Activated T-helper 2 cell treated with anti-CD3 and anti-CD28 coated beads, Interferon-gamma antibody, Interleukin-2, Interleukin-4, amounts not matched to agents 10 μg/mL and 5 μg/mL and 100 μg/mL, durations not matched to agents 14 hours and 24 hours and 36 hours (primary cell): Measurements from ENCODE around the gene C15orf62. TPM values are rescaled to one million over a fixed set of nuclear protein-coding genes. Genes with fewer than 3 reads are reported as not detected.

Experiments used
- DNase-seq: peaks from one replicate; pipeline ENCODE4 v3.0.0; 2021; ENCODE audit warnings: low spot score
- H3K27ac Mint-ChIP-seq: one replicate; pipeline ENCODE4 v1.8.0; 2021; ENCODE audit warnings: mixed read lengths
- H3K27me3 Mint-ChIP-seq: one replicate; pipeline ENCODE4 v1.8.0; 2021; ENCODE audit warnings: low read depth, mixed read lengths
- H3K36me3 Mint-ChIP-seq: one replicate; pipeline ENCODE4 v1.8.0; 2021; ENCODE audit warnings: low read depth, mixed read lengths
- H3K4me1 Mint-ChIP-seq: one replicate; pipeline ENCODE4 v1.8.0; 2021; ENCODE audit warnings: low read depth, mixed read lengths
- H3K4me3 Mint-ChIP-seq: one replicate; pipeline ENCODE4 v1.8.0; 2021; ENCODE audit warnings: low read depth, mild to moderate bottlenecking, moderate library complexity, mixed read lengths
- H3K9me3 Mint-ChIP-seq: one replicate; pipeline ENCODE4 v1.8.0; 2021; ENCODE audit warnings: mixed read lengths
- intact Hi-C: fragments of 100-400 bp; cut with micrococcal nuclease; formaldehyde crosslinking; loops from one replicate; pipeline ENCODE4 v1.15.1; 2023
- total RNA-seq: library from RNA; stranded (reverse); gene quantifications from 2 replicates; pipeline ENCODE4 v1.2.3, GENCODE V29; 2022

Gene C15orf62
- total RNA-seq, 1 donor from 2014 or later: 0.48 TPM

DNA sequence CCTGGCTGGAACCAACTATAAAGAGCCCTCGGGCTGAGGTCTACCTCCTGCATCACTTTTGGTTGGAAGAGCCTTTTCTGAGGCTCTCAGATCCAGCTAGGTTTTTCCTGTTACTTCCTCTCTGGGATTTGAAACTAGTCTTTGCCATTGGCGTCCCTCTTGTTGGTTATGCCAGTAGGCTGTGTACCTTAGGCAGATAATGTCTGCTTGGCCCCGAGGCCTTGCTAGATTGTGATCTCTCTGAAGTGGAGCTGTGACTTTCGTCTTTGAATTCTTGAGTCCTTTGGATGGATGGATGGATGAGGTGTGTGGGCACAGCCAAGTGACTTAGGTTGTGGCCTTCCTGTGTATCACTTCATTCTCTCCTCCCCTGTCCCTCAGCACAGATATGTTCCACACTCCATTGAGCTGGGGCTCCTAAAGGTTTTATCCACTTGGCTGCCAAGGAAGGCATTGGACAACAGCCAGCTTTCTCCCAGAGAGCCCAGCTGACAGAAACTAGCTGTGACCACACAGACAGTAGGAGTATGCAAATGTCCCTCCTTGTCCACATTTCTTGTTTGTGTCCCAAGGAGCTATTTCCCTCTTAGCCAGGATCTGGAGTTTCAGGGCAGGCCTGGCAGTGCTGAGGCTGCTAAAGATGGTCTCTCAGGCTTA lies 45.4 kb downstream of the C15orf62 start:
- Mint-ChIP-seq H3K27ac (no peak overlapping the region), H3K4me1 (no peaks in the 10 kb centered on the region), H3K4me3 (no peak overlapping the region), H3K27me3 (no peaks in the 10 kb centered on the region), H3K9me3 (no peaks in the 10 kb centered on the region), H3K36me3 (peaks cover 27% of the 10 kb centered on the region)
- no peak for DNase-seq
- intact Hi-C loops: no loop called here

DNA sequence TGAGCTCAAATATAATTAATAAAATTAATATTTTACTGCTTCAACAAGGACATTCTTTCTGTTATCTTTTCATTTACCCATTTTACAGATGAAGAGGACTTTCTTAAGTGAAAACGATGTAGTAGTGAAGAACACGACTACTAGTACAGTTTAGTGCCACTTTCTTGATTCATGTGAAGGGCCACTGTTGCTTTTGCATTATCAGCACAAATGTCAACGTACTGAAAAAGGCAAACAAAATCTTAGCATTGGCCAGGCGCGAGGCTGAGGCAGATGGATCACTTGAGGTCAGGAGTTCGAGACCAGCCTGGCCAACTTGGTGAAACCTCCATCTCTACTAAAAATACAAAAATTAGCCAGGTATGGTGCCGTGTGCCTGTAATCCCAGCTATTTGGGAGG lies 49.3 kb downstream of the C15orf62 start:
- no peak overlapping the region for H3K27ac Mint-ChIP-seq
- peaks cover 3% of the 10 kb centered on the region for H3K36me3 Mint-ChIP-seq
- H3K9me3 Mint-ChIP-seq: no peaks in the 10 kb centered on the region
- no peak overlapping the region for H3K4me3 Mint-ChIP-seq
- intact Hi-C loops: no loop called here
- no peak for DNase-seq
- no peaks in the 10 kb centered on the region for H3K4me1 Mint-ChIP-seq
- H3K27me3 Mint-ChIP-seq: peaks cover 2% of the 10 kb centered on the region

DNA sequence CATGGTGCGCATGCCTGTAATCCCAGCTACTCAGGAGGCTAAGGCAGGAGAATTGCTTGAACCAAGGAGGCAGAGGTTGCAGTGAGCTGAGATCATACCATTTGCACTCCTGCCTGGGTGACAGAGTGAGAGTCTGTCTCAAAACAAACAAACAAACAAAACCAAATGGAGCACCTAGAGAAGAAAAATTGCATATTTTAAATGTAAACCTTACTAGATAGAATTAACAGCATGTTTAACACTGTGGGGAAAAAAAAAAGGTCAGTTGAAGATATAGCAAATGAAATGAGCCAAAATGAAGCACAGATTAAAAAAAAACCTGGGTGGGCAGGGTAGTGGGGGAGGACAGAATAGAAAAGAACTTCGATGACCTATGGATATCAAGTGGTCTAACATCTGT lies 51.4 kb downstream of the C15orf62 start:
- Mint-ChIP-seq H3K4me1 (no peaks in the 10 kb centered on the region), H3K27me3 (peaks cover 2% of the 10 kb centered on the region), H3K9me3 (no peaks in the 10 kb centered on the region), H3K27ac (no peak overlapping the region), H3K36me3 (no peaks in the 10 kb centered on the region), H3K4me3 (no peak overlapping the region)
- no peak for DNase-seq
- intact Hi-C loops: no loop called here

Other genes starting within 250 kb of the C15orf62 start
- gene CCDC32, start 204.9 kb upstream of the C15orf62 start, total RNA-seq: 32.7 and 34.0 TPM in 2 replicates
- 18.6 and 18.8 TPM in 2 replicates for gene RPUSD2, start 200.7 kb upstream of the C15orf62 start, total RNA-seq
- gene KNL1, start 175.7 kb upstream of the C15orf62 start, total RNA-seq: 30.6 and 30.8 TPM in 2 replicates
- 51.4 and 53.8 TPM in 2 replicates for gene RAD51, start 74.8 kb upstream of the C15orf62 start, total RNA-seq
- gene RMDN3, start 14.7 kb upstream of the C15orf62 start, total RNA-seq: 28.3 and 30.6 TPM in 2 replicates
- gene GCHFR, start 5.9 kb upstream of the C15orf62 start, total RNA-seq: 43.7 and 44.7 TPM in 2 replicates
- 37.6 and 39.3 TPM in 2 replicates for gene ZFYVE19, start 37.1 kb downstream of the C15orf62 start, total RNA-seq
- 44.4 and 48.0 TPM in 2 replicates for gene DNAJC17, start 37.5 kb downstream of the C15orf62 start, total RNA-seq
- not detected in 2 replicates for gene PPP1R14D, start 58.7 kb downstream of the C15orf62 start, total RNA-seq
- 22.5 and 24.5 TPM in 2 replicates for gene SPINT1, start 74.1 kb downstream of the C15orf62 start, total RNA-seq
- 0.80 and 0.82 TPM in 2 replicates for gene RHOV, start 104.3 kb downstream of the C15orf62 start, total RNA-seq
- 12.6 and 13.1 TPM in 2 replicates for gene VPS18, start 124.5 kb downstream of the C15orf62 start, total RNA-seq
- gene DLL4, start 159.4 kb downstream of the C15orf62 start, total RNA-seq: 0.14 and 0.37 TPM in 2 replicates
- 3.6 and 4.5 TPM in 2 replicates for gene CHAC1, start 183.5 kb downstream of the C15orf62 start, total RNA-seq